CD4-positive, alpha-beta T cell treated with Interferon gamma for 1 hour (primary cell): ENCODE results near the gene KDM6B.

Source experiments
- DNase-seq: peaks from one replicate; pipeline ENCODE4 v3.0.0-alpha.2; 2020

Gene KDM6B

GRCh38 chr17:7842380-7843256 is 8.6 kb downstream of the KDM6B start:
- DNase-seq = peak; percentile 99

- no peak for DNase-seq
Measured at GRCh38 chr17:7843257-7843535, 9.2 kb downstream of the KDM6B start.

GRCh38 chr17:7843536-7844291 is 9.7 kb downstream of the KDM6B start:
- DNase-seq = peak; percentile 96

GRCh38 chr17:7844292-7845154 is 10.5 kb downstream of the KDM6B start:
- peak; percentile 92 for DNase-seq

- no peak for DNase-seq
Measured at GRCh38 chr17:7845359-7846062, 11.5 kb downstream of the KDM6B start.

- peak; percentile 5 for DNase-seq
Measured at GRCh38 chr17:7846063-7846735, 12.2 kb downstream of the KDM6B start.

DNA sequence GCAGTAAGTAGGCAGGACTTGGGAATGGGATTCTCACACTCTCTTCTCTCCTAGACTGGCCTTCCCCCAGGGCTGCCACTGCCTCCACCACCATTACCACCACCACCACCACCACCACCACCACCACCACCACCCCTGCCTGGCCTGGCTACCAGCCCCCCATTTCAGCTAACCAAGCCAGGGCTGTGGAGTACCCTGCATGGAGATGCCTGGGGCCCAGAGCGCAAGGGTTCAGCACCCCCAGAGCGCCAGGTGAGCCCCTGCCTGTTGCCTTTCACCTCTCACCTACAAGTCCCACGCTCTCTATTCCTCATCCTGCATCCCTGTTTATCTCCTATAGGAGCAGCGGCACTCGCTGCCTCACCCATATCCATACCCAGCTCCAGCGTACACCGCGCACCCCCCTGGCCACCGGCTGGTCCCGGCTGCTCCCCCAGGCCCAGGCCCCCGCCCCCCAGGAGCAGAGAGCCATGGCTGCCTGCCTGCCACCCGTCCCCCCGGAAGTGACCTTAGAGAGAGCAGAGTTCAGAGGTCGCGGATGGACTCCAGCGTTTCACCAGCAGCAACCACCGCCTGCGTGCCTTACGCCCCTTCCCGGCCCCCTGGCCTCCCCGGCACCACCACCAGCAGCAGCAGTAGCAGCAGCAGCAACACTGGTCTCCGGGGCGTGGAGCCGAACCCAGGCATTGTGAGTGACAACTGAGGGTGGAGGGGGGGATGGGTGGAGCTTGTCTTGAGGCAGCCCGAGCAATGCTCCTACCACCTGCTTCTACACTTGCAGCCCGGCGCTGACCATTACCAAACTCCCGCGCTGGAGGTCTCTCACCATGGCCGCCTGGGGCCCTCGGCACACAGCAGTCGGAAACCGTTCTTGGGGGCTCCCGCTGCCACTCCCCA is 13.0 kb downstream of the KDM6B start:
- DNase-seq = peak; percentile 9

DNA sequence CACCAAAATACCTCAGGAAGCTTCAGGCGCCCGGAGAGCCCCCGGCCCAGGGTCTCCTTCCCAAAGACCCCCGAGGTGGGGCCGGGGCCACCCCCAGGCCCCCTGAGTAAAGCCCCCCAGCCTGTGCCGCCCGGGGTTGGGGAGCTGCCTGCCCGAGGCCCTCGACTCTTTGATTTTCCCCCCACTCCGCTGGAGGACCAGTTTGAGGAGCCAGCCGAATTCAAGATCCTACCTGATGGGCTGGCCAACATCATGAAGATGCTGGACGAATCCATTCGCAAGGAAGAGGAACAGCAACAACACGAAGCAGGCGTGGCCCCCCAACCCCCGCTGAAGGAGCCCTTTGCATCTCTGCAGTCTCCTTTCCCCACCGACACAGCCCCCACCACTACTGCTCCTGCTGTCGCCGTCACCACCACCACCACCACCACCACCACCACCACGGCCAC is 14.1 kb downstream of the KDM6B start:
- DNase-seq = peak; percentile 8

DNA sequence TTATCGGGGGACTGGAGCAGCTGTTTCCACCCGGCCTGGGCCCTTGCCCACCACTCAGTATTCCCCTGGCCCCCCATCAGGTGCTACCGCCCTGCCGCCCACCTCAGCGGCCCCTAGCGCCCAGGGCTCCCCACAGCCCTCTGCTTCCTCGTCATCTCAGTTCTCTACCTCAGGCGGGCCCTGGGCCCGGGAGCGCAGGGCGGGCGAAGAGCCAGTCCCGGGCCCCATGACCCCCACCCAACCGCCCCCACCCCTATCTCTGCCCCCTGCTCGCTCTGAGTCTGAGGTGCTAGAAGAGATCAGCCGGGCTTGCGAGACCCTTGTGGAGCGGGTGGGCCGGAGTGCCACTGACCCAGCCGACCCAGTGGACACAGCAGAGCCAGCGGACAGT is 14.7 kb downstream of the KDM6B start:
- DNase-seq = no peak

- peak; percentile 15 for DNase-seq
Measured at GRCh38 chr17:7849130-7849750, 15.2 kb downstream of the KDM6B start.

GRCh38 chr17:7849751-7850504 is 15.9 kb downstream of the KDM6B start:
- no peak for DNase-seq

DNA sequence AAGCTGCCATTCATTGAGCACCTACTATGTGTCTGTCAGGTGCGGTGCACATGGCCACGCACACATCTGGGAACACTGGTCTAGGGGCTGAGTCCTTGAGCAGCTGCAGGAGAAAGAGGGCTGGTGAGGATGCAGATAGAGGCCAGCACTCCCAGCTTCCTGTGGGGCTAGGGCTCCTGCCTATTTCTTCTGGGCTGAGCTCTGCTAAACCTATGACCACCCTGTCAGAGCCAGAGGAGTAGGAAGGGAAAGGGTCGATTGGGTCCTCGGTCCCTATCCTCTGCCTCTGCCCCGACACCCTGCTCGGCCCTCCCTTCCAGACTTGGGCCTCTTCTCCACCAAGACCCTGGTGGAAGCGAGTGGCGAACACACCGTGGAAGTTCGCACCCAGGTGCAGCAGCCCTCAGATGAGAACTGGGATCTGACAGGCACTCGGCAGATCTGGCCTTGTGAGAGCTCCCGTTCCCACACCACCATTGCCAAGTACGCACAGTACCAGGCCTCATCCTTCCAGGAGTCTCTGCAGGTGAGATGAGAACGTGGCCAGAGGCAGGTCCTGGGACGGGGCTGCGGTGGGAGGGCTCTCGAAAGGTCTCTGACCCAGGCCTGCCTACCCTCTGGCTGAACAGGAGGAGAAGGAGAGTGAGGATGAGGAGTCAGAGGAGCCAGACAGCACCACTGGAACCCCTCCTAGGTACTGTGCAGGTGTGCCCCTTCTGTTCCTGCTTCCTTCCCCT is 16.9 kb downstream of the KDM6B start:
- peak; percentile 13 for DNase-seq

GRCh38 chr17:7851438-7852261 is 17.6 kb downstream of the KDM6B start:
- peak; percentile 94 for DNase-seq

DNA sequence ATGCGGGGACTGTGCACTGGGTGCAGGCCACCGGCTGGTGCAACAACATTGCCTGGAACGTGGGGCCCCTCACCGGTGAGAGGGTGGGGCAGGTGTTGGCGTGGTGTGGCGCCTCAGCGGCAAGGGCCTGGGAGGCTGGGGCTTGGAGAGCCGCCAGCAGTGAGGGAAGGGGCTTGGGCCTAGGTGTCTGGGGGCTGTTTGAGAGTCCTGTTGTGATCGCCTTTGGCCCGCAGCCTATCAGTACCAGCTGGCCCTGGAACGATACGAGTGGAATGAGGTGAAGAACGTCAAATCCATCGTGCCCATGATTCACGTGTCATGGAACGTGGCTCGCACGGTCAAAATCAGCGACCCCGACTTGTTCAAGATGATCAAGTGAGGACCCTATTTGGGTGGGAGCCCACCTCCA is 18.2 kb downstream of the KDM6B start:
- DNase-seq = no peak

DNA sequence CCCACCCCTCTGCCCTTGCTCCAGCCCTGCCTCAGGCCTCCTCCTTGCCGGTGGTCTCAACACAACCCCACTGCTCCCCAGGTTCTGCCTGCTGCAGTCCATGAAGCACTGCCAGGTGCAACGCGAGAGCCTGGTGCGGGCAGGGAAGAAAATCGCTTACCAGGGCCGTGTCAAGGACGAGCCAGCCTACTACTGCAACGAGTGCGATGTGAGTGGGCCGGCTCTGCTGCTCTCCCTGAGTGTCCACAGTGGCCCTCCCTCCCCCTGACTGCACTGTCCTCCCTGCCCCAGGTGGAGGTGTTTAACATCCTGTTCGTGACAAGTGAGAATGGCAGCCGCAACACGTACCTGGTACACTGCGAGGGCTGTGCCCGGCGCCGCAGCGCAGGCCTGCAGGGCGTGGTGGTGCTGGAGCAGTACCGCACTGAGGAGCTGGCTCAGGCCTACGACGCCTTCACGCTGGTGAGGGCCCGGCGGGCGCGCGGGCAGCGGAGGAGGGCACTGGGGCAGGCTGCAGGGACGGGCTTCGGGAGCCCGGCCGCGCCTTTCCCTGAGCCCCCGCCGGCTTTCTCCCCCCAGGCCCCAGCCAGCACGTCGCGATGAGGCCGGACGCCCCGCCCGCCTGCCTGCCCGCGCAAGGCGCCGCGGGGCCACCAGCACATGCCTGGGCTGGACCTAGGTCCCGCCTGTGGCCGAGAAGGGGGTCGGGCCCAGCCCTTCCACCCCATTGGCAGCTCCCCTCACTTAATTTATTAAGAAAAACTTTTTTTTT is 19.1 kb downstream of the KDM6B start:
- DNase-seq = peak; percentile 17

DNA sequence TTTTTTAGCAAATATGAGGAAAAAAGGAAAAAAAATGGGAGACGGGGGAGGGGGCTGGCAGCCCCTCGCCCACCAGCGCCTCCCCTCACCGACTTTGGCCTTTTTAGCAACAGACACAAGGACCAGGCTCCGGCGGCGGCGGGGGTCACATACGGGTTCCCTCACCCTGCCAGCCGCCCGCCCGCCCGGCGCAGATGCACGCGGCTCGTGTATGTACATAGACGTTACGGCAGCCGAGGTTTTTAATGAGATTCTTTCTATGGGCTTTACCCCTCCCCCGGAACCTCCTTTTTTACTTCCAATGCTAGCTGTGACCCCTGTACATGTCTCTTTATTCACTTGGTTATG is 19.6 kb downstream of the KDM6B start:
- peak; percentile 7 for DNase-seq

- DNase-seq = peak; percentile 2
Measured at GRCh38 chr17:7854078-7854777, 20.2 kb downstream of the KDM6B start.
